ENCODE measurements around the gene ARFGAP2. TPM values are rescaled to one million over a fixed set of nuclear protein-coding genes. Genes with fewer than 3 reads are reported as not detected.

Gene ARFGAP2
- total RNA-seq, 1 donor from 2014 or later = 78.7 TPM

DNA sequence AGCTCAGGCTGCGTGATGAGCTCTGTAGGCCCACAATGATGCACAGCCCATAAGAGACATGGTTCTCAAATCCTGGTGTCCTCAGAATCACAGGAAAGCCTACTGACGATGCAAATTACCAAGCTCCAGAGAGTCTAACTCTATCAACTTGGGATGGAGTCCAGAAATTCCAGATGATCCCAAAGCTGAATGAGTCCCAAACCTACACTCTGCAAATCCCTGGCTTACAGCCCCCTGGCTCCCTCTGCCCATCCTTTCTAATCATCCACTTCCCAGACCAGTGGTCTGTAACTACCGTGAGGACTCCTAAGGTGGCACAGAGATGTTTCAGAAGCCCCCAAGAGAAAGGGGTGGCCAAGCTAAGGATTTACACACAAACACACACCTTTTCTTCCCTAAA, 13.5 kb downstream of the ARFGAP2 start:
- TF ChIP-seq, protein P1, sequence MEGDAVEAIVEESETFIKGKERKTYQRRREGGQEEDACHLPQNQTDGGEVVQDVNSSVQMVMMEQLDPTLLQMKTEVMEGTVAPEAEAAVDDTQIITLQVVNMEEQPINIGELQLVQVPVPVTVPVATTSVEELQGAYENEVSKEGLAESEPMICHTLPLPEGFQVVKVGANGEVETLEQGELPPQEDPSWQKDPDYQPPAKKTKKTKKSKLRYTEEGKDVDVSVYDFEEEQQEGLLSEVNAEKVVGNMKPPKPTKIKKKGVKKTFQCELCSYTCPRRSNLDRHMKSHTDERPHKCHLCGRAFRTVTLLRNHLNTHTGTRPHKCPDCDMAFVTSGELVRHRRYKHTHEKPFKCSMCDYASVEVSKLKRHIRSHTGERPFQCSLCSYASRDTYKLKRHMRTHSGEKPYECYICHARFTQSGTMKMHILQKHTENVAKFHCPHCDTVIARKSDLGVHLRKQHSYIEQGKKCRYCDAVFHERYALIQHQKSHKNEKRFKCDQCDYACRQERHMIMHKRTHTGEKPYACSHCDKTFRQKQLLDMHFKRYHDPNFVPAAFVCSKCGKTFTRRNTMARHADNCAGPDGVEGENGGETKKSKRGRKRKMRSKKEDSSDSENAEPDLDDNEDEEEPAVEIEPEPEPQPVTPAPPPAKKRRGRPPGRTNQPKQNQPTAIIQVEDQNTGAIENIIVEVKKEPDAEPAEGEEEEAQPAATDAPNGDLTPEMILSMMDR (IDR thresholded peaks at IDR 0.05; ENCODE audit: unreplicated experiment) = no peak
- no peak for DNase-seq (ENCODE audit: low spot score)
- H3K27ac Mint-ChIP-seq (ENCODE audit: unreplicated experiment) = no peak overlapping the region
- H3K4me3 Mint-ChIP-seq (ENCODE audit: unreplicated experiment) = no peak overlapping the region
- peaks cover 16% of the 10 kb centered on the region for H3K36me3 Mint-ChIP-seq (ENCODE audit: low read depth, unreplicated experiment)
- no peaks in the 10 kb centered on the region for H3K9me3 Mint-ChIP-seq (ENCODE audit: unreplicated experiment)
- peaks cover 9% of the 10 kb centered on the region for H3K27me3 Mint-ChIP-seq (ENCODE audit: unreplicated experiment)
- peaks cover 8% of the 10 kb centered on the region for H3K4me1 Mint-ChIP-seq (ENCODE audit: unreplicated experiment)

DNA sequence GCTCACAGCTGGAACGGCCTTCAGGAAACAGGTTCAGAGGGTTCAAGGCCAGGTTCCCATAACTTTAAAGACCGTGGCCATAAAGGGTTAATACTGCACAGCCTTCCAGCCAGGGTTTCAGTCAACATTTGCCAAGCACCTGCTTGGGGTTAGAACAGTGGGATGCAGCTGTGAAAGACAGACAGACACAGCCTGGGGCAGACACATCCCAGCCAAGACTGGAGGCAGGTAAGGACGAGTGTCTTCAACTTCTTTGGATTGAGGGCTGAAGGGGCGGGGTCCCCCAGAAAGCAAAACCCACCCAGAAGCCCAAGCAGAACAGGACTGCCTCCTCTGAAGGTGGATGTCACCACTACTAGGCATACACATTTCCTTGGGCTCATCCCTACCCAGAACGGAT, 14.3 kb downstream of the ARFGAP2 start:
- H3K9me3 Mint-ChIP-seq (ENCODE audit: unreplicated experiment) = no peaks in the 10 kb centered on the region
- peaks cover 9% of the 10 kb centered on the region for H3K27me3 Mint-ChIP-seq (ENCODE audit: unreplicated experiment)
- DNase-seq (ENCODE audit: low spot score) = no peak
- no peak overlapping the region for H3K27ac Mint-ChIP-seq (ENCODE audit: unreplicated experiment)
- TF ChIP-seq, protein P1 (IDR thresholded peaks at IDR 0.05; ENCODE audit: unreplicated experiment) = no peak
- peaks cover 16% of the 10 kb centered on the region for H3K36me3 Mint-ChIP-seq (ENCODE audit: low read depth, unreplicated experiment)
- H3K4me3 Mint-ChIP-seq (ENCODE audit: unreplicated experiment) = no peak overlapping the region
- peaks cover 13% of the 10 kb centered on the region for H3K4me1 Mint-ChIP-seq (ENCODE audit: unreplicated experiment)

DNA sequence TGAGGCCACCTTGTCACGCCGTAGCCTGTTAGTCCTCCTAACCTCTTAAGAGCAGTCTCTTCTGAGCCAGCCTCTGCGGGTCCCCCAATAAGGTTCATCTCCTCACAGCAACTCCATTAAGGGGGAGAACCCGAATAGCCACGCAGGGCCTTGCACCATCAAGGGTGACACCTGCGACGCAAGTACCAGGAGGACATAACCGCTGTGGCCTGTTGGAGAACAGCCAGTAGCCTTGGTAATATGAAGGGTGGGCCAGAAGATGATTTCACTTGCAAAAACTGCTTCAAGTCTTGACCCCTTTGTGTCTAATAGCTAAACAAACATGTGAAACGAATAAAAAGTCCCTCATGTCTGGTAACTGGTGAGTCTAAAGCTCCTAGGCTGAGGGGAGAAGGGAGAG, 14.8 kb downstream of the ARFGAP2 start:
- Mint-ChIP-seq H3K27me3 (ENCODE audit: unreplicated experiment) (peaks cover 9% of the 10 kb centered on the region), H3K9me3 (ENCODE audit: unreplicated experiment) (no peaks in the 10 kb centered on the region), H3K27ac (ENCODE audit: unreplicated experiment) (peak overlapping the region; percentile 72), H3K36me3 (ENCODE audit: low read depth, unreplicated experiment) (peaks cover 11% of the 10 kb centered on the region), H3K4me3 (ENCODE audit: unreplicated experiment) (no peak overlapping the region), H3K4me1 (ENCODE audit: unreplicated experiment) (peaks cover 13% of the 10 kb centered on the region)
- no peak for DNase-seq (ENCODE audit: low spot score)
- TF ChIP-seq, protein P1 (IDR thresholded peaks at IDR 0.05; ENCODE audit: unreplicated experiment) = no peak

DNA sequence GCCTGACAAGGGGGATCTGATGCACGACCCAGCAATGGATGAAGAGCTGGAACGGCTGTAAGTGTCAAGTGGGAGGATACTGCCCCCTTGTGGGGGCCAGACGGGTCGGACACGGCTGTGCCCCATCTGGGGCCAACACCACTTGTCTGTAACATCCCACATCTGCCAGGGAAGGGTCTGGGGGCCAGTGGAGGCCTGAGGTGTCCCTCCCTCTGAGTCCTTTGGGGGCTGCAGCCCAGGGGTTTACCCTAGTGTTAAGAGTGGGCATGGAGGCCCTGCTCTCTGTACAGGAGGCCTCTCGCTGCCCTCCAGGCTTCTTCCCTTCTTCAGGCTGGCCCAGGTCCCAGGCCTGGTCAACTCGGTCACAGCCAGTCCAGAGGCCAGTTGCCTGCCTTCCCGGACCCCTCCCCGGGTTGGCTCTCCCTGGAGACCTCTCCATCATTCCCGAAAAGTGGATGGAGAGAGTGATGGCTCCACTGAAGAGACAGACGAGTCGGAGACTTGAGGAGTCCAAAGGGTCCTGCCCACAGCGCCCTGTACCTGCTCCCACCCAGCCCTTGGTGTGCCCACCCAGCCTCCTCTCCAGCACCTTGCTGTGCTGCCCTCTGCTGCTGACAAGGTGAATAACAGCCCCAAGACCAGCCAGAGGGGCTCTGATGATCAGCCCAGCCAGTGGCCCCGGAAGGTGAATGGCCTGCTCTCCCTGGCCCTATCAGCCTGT, 15.4 kb downstream of the ARFGAP2 start:
- H3K4me3 Mint-ChIP-seq (ENCODE audit: unreplicated experiment) = no peak overlapping the region
- peak; percentile 74 for DNase-seq (ENCODE audit: low spot score)
- peaks cover 9% of the 10 kb centered on the region for H3K27me3 Mint-ChIP-seq (ENCODE audit: unreplicated experiment)
- no peak overlapping the region for H3K27ac Mint-ChIP-seq (ENCODE audit: unreplicated experiment)
- H3K4me1 Mint-ChIP-seq (ENCODE audit: unreplicated experiment) = peaks cover 13% of the 10 kb centered on the region
- peaks cover 8% of the 10 kb centered on the region for H3K36me3 Mint-ChIP-seq (ENCODE audit: low read depth, unreplicated experiment)
- TF ChIP-seq, protein P1 (IDR thresholded peaks at IDR 0.05; ENCODE audit: unreplicated experiment) = peak; percentile 74
- H3K9me3 Mint-ChIP-seq (ENCODE audit: unreplicated experiment) = no peaks in the 10 kb centered on the region

DNA sequence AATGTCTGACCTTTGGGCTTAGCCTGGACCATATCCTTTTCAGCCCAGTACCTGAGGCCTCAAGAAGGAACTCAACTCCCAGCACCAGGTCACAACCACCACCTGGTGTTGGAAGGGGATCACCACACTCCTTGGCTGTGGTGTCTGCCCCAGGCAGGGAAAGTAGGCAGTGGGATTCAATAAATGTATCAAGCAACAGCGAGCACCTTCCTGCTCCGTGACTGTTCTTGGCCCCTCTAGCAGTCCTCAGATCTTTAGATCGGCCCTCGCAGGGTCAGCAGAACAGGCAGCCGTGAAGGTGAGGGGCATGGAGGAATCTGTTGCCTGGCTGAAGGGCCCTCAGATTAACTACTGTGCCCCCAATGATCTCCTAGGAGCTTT, 15.9 kb downstream of the ARFGAP2 start:
- TF ChIP-seq, protein P1 (IDR thresholded peaks at IDR 0.05; ENCODE audit: unreplicated experiment) = no peak
- peaks cover 13% of the 10 kb centered on the region for H3K4me1 Mint-ChIP-seq (ENCODE audit: unreplicated experiment)
- no peak overlapping the region for H3K4me3 Mint-ChIP-seq (ENCODE audit: unreplicated experiment)
- no peak overlapping the region for H3K27ac Mint-ChIP-seq (ENCODE audit: unreplicated experiment)
- H3K9me3 Mint-ChIP-seq (ENCODE audit: unreplicated experiment) = no peaks in the 10 kb centered on the region
- no peak for DNase-seq (ENCODE audit: low spot score)
- peaks cover 7% of the 10 kb centered on the region for H3K27me3 Mint-ChIP-seq (ENCODE audit: unreplicated experiment)
- H3K36me3 Mint-ChIP-seq (ENCODE audit: low read depth, unreplicated experiment) = peaks cover 4% of the 10 kb centered on the region

Measured in endothelial cell (in vitro differentiated cells).